Mesendoderm (in vitro differentiated cells): ENCODE data around the gene FAM170B.

Experiments used
- DNase-seq: peaks from one replicate; pipeline ENCODE4 v3.0.0; 2013
- H2AK5ac ChIP-seq: 2 replicates; pipeline ENCODE4 v1.6.1; 2013; ENCODE audit warnings: low read length, inconsistent platforms
- H2BK120ac ChIP-seq: 2 replicates; pipeline ENCODE4 v1.6.1; 2013; ENCODE audit warnings: low read depth, mild to moderate bottlenecking, low read length, moderate library complexity, mixed read lengths
- H2BK15ac ChIP-seq: replicated peaks from 2 replicates; pipeline ENCODE4 v1.6.1; 2013; ENCODE audit warnings: low read depth, mild to moderate bottlenecking, moderate library complexity
- H2BK5ac ChIP-seq: 2 replicates; pipeline ENCODE4 v1.6.1; 2013; ENCODE audit warnings: low read length, inconsistent platforms
- H3K18ac ChIP-seq: 2 replicates; pipeline ENCODE4 v1.6.1; 2013; ENCODE audit warnings: mild to moderate bottlenecking, low read length, mixed read lengths
- H3K23ac ChIP-seq: one replicate; pipeline ENCODE4 v1.6.1; 2013; ENCODE audit warnings: low read length
- H3K27ac ChIP-seq: 2 replicates; pipeline ENCODE4 v1.5.1; 2013; ENCODE audit warnings: low read depth, mild to moderate bottlenecking, inconsistent platforms, low read length, moderate library complexity
- H3K27me3 ChIP-seq: 2 replicates; pipeline ENCODE4 v1.6.1; 2013; ENCODE audit warnings: low read length, control low read depth, mild to moderate bottlenecking, inconsistent platforms; ENCODE audit not compliant: insufficient read depth, poor library complexity
- H3K36me3 ChIP-seq: 2 replicates; pipeline ENCODE4 v1.6.1; 2013; ENCODE audit warnings: low read length, inconsistent platforms; ENCODE audit not compliant: control insufficient read depth, insufficient read depth
- H3K4ac ChIP-seq: one replicate; pipeline ENCODE4 v1.6.1; 2013; ENCODE audit warnings: low read depth, mild to moderate bottlenecking, low read length, moderate library complexity
- H3K4me1 ChIP-seq: 2 replicates; pipeline ENCODE4 v1.6.1; 2013; ENCODE audit warnings: low read depth, low read length, inconsistent platforms; ENCODE audit not compliant: control insufficient read depth
- H3K4me2 ChIP-seq: 2 replicates; pipeline ENCODE4 v1.6.1; 2013; ENCODE audit warnings: low read length
- H3K4me3 ChIP-seq: 2 replicates; pipeline ENCODE4 v1.5.1; 2013; ENCODE audit warnings: mild to moderate bottlenecking, low read length
- H3K56ac ChIP-seq: one replicate; pipeline ENCODE4 v1.6.1; 2013; ENCODE audit warnings: low read length
- H3K79me1 ChIP-seq: 2 replicates; pipeline ENCODE4 v1.6.1; 2013; ENCODE audit warnings: low read length, inconsistent platforms
- H3K79me2 ChIP-seq: 2 replicates; pipeline ENCODE4 v1.6.1; 2013; ENCODE audit warnings: mild to moderate bottlenecking, low read length; ENCODE audit not compliant: control insufficient read depth, insufficient read depth
- H3K9ac ChIP-seq: 2 replicates; pipeline ENCODE4 v1.6.1; 2013; ENCODE audit warnings: low read length, inconsistent platforms
- H4K5ac ChIP-seq: one replicate; pipeline ENCODE4 v1.6.1; 2013; ENCODE audit warnings: low read length
- H4K8ac ChIP-seq: one replicate; pipeline ENCODE4 v1.6.1; 2013; ENCODE audit warnings: low read depth, mild to moderate bottlenecking, control low read depth, low read length, moderate library complexity
- WGBS: extraction: QIAGEN DNeasy Blood & Tissue Kit; methylation state at CpG from one replicate; pipeline ENCODE4 v1.1.7; 2013; ENCODE audit warnings: low lambda C conversion rate, missing lambda C conversion rate; ENCODE audit not compliant: insufficient coverage; ENCODE audit errors: extremely low coverage; 5-methylcytosine and 5-hydroxymethylcytosine counted together

The FAM170B gene

GRCh38 chr10:49152037-49152436 lies 18.2 kb upstream of the FAM170B start:
- Histone ChIP-seq H3K27ac (no peak overlapping the region), H3K23ac (no peak overlapping the region), H3K4me1 (no peaks in the 10 kb centered on the region), H3K18ac (no peak overlapping the region), H3K27me3 (no peaks in the 10 kb centered on the region), H3K56ac (no peak overlapping the region), H3K4me3 (no peak overlapping the region), H3K4ac (no peak overlapping the region), H3K4me2 (no peak overlapping the region), H3K9ac (no peak overlapping the region), H2BK15ac (no peak overlapping the region), H3K36me3 (no peaks in the 10 kb centered on the region), H2AK5ac (no peak overlapping the region), H3K79me2 (no peaks in the 10 kb centered on the region), H4K8ac (no peak overlapping the region), H3K79me1 (no peaks in the 10 kb centered on the region), H4K5ac (no peak overlapping the region), H2BK5ac (no peak overlapping the region), H2BK120ac (no peak overlapping the region)
- DNase-seq = no peak
- WGBS = no CpG with 5 or more reads among the region's 4 CpGs

GRCh38 chr10:49151481-49151880 lies 17.7 kb upstream of the FAM170B start:
- Histone ChIP-seq H3K79me1 (no peaks in the 10 kb centered on the region), H3K23ac (no peak overlapping the region), H3K9ac (no peak overlapping the region), H3K27me3 (no peaks in the 10 kb centered on the region), H3K4me1 (no peaks in the 10 kb centered on the region), H3K4me2 (no peak overlapping the region), H3K18ac (no peak overlapping the region), H3K56ac (no peak overlapping the region), H3K4me3 (no peak overlapping the region), H2BK15ac (no peak overlapping the region), H4K8ac (no peak overlapping the region), H3K36me3 (no peaks in the 10 kb centered on the region), H3K4ac (no peak overlapping the region), H3K27ac (no peak overlapping the region), H2BK120ac (no peak overlapping the region), H4K5ac (no peak overlapping the region), H2BK5ac (no peak overlapping the region), H2AK5ac (no peak overlapping the region), H3K79me2 (no peaks in the 10 kb centered on the region)
- no CpG with 5 or more reads among the region's 1 CpG for WGBS
- no peak for DNase-seq

GRCh38 chr10:49151025-49151445 lies 17.2 kb upstream of the FAM170B start:
- Histone ChIP-seq H3K4me1 (no peaks in the 10 kb centered on the region), H3K79me1 (no peaks in the 10 kb centered on the region), H3K56ac (no peak overlapping the region), H3K9ac (no peak overlapping the region), H4K8ac (no peak overlapping the region), H3K23ac (no peak overlapping the region), H3K27ac (no peak overlapping the region), H4K5ac (no peak overlapping the region), H2BK120ac (no peak overlapping the region), H3K36me3 (no peaks in the 10 kb centered on the region), H3K79me2 (no peaks in the 10 kb centered on the region), H3K18ac (no peak overlapping the region), H3K4ac (no peak overlapping the region), H2BK15ac (no peak overlapping the region), H3K4me2 (no peak overlapping the region), H3K27me3 (no peaks in the 10 kb centered on the region), H3K4me3 (no peak overlapping the region), H2AK5ac (no peak overlapping the region), H2BK5ac (no peak overlapping the region)
- no peak for DNase-seq
- no CpG with 5 or more reads among the region's 2 CpGs for WGBS

GRCh38 chr10:49150426-49150825 lies 16.6 kb upstream of the FAM170B start:
- WGBS = no CpG with 5 or more reads among the region's 5 CpGs
- Histone ChIP-seq H4K8ac (no peak overlapping the region), H3K27ac (no peak overlapping the region), H3K4ac (no peak overlapping the region), H3K79me1 (no peaks in the 10 kb centered on the region), H3K4me2 (no peak overlapping the region), H3K56ac (no peak overlapping the region), H2BK15ac (no peak overlapping the region), H3K9ac (no peak overlapping the region), H3K23ac (no peak overlapping the region), H3K4me3 (no peak overlapping the region), H3K4me1 (no peaks in the 10 kb centered on the region), H3K79me2 (no peaks in the 10 kb centered on the region), H2AK5ac (no peak overlapping the region), H3K18ac (no peak overlapping the region), H2BK120ac (no peak overlapping the region), H3K36me3 (no peaks in the 10 kb centered on the region), H4K5ac (no peak overlapping the region), H3K27me3 (no peaks in the 10 kb centered on the region), H2BK5ac (no peak overlapping the region)
- DNase-seq = no peak

- no peak overlapping the region for H3K4ac ChIP-seq
- H3K27me3 ChIP-seq = no peaks in the 10 kb centered on the region
- WGBS = no CpG with 5 or more reads among the region's 3 CpGs
- no peak overlapping the region for H2BK5ac ChIP-seq
- H3K18ac ChIP-seq = no peak overlapping the region
- no peak overlapping the region for H3K23ac ChIP-seq
- no peaks in the 10 kb centered on the region for H3K4me1 ChIP-seq
- no peak overlapping the region for H3K4me2 ChIP-seq
- no peaks in the 10 kb centered on the region for H3K79me1 ChIP-seq
- H2BK120ac ChIP-seq = no peak overlapping the region
- no peak overlapping the region for H3K9ac ChIP-seq
- DNase-seq = peak; percentile 37
- H3K27ac ChIP-seq = no peak overlapping the region
- H3K36me3 ChIP-seq = no peaks in the 10 kb centered on the region
- H4K5ac ChIP-seq = no peak overlapping the region
- H4K8ac ChIP-seq = no peak overlapping the region
- no peak overlapping the region for H3K56ac ChIP-seq
- H2AK5ac ChIP-seq = no peak overlapping the region
- H2BK15ac ChIP-seq = no peak overlapping the region
- no peaks in the 10 kb centered on the region for H3K79me2 ChIP-seq
- H3K4me3 ChIP-seq = no peak overlapping the region
Observed at GRCh38 chr10:49149881-49150280, 16.1 kb upstream of the FAM170B start.

- no peak overlapping the region for H2BK120ac ChIP-seq
- no peak for DNase-seq
- no peak overlapping the region for H3K23ac ChIP-seq
- H3K9ac ChIP-seq = no peak overlapping the region
- no peaks in the 10 kb centered on the region for H3K79me1 ChIP-seq
- H3K4me3 ChIP-seq = no peak overlapping the region
- H2AK5ac ChIP-seq = no peak overlapping the region
- H2BK15ac ChIP-seq = no peak overlapping the region
- H3K27ac ChIP-seq = no peak overlapping the region
- no CpG with 5 or more reads among the region's 2 CpGs for WGBS
- H3K4ac ChIP-seq = no peak overlapping the region
- H4K5ac ChIP-seq = no peak overlapping the region
- H3K27me3 ChIP-seq = no peaks in the 10 kb centered on the region
- no peak overlapping the region for H3K18ac ChIP-seq
- H3K4me1 ChIP-seq = peaks cover 4% of the 10 kb centered on the region
- no peaks in the 10 kb centered on the region for H3K36me3 ChIP-seq
- H3K79me2 ChIP-seq = no peaks in the 10 kb centered on the region
- no peak overlapping the region for H4K8ac ChIP-seq
- peak overlapping the region; percentile 5 for H2BK5ac ChIP-seq
- no peak overlapping the region for H3K4me2 ChIP-seq
- H3K56ac ChIP-seq = peak overlapping the region; percentile 11
Observed at GRCh38 chr10:49144058-49144720, 10.4 kb upstream of the FAM170B start.
